HepG2 (cell line): ENCODE data around the gene UBXN1. TPM values are rescaled to one million over a fixed set of nuclear protein-coding genes. Genes with fewer than 3 reads are reported as not detected.

Experiments used
- BCL6 ChIP-seq: IDR thresholded peaks from 2 replicates; pipeline ENCODE4 v1.6.1; 2016; ENCODE audit warnings: missing genetic modification reagents, missing compliant biosample characterization
- FOSL2 ChIP-seq: sonication (generic); formaldehyde crosslinking; IDR thresholded peaks from 2 replicates; pipeline ENCODE4 v1.4.0; 2020; ENCODE audit warnings: missing genetic modification reagents
- GATAD1 ChIP-seq: IDR thresholded peaks from 2 replicates; pipeline ENCODE4 v1.6.1; 2016; ENCODE audit warnings: missing genetic modification reagents, missing compliant biosample characterization
- HNRNPK ChIP-seq: fragments of 200-400 bp; formaldehyde crosslinking; IDR thresholded peaks from 2 replicates; pipeline ENCODE4 v1.6.1; 2018; ENCODE audit warnings: low read length, low read depth, moderate library complexity, mild to moderate bottlenecking; ENCODE audit not compliant: poor library complexity, severe bottlenecking
- HOXA5 ChIP-seq: sonication (generic); formaldehyde crosslinking; IDR thresholded peaks from 2 replicates; pipeline ENCODE4 v1.4.0; 2020; ENCODE audit warnings: missing genetic modification reagents
- HOXD1 ChIP-seq: sonication (generic); formaldehyde crosslinking; IDR thresholded peaks from 2 replicates; pipeline ENCODE4 v1.5.0; 2020; ENCODE audit warnings: missing genetic modification reagents
- KAT8 ChIP-seq: IDR thresholded peaks from 2 replicates; pipeline ENCODE4 v1.6.1; 2016; ENCODE audit warnings: missing genetic modification reagents, missing compliant biosample characterization
- NCOA2 ChIP-seq: sonication (generic); formaldehyde crosslinking; IDR thresholded peaks from 2 replicates; pipeline ENCODE4 v1.8.0; 2022; ENCODE audit warnings: inconsistent platforms
- PATZ1 ChIP-seq: sonication (generic); formaldehyde crosslinking; IDR thresholded peaks from 2 replicates; pipeline ENCODE4 v1.4.0; 2020; ENCODE audit warnings: missing genetic modification reagents
- POLR2A ChIP-seq, 2 experiments: IDR thresholded peaks; 2 replicates each; pipeline ENCODE4 v1.6.1; 2011; ENCODE audit warnings: low read depth in 2 of 2, low read length in 2 of 2, mild to moderate bottlenecking in 1 of 2, moderate library complexity in 1 of 2; ENCODE audit not compliant: insufficient read depth in 1 of 2
- PRPF4 ChIP-seq: fragments of 200-400 bp; formaldehyde crosslinking; IDR thresholded peaks from 2 replicates; pipeline ENCODE4 v1.6.1; 2016; ENCODE audit warnings: low read length, low read depth; ENCODE audit not compliant: poor library complexity, severe bottlenecking
- RARA ChIP-seq: IDR thresholded peaks from 2 replicates; pipeline ENCODE4 v1.6.1; 2016; ENCODE audit warnings: missing genetic modification reagents, missing compliant biosample characterization
- RCOR2 ChIP-seq: IDR thresholded peaks from 2 replicates; pipeline ENCODE4 v1.6.1; 2016; ENCODE audit warnings: missing biosample characterization, missing genetic modification reagents
- SALL1 ChIP-seq: sonication (generic); formaldehyde crosslinking; IDR thresholded peaks from 2 replicates; pipeline ENCODE4 v1.8.0; 2022; ENCODE audit warnings: mild to moderate bottlenecking, missing genetic modification reagents
- SATB2 ChIP-seq: sonication (generic); formaldehyde crosslinking; IDR thresholded peaks from 2 replicates; pipeline ENCODE4 v1.5.0; 2020; ENCODE audit warnings: missing genetic modification reagents
- SOX6 ChIP-seq, 2 experiments: fragments of 450-650 bp in 1 of 2; sonication (generic) in 1 of 2; formaldehyde crosslinking in 1 of 2; IDR thresholded peaks; 2 replicates each; pipeline versions ENCODE4 v1.4.0 to v1.6.1; 2017 to 2020; ENCODE audit warnings: antibody characterized with exemption in 1 of 2, mild to moderate bottlenecking in 1 of 2, missing genetic modification reagents in 1 of 2
- TEAD3 ChIP-seq: optimal IDR thresholded peaks from 2 replicates; pipeline ENCODE3; 2016; ENCODE audit warnings: borderline replicate concordance
- ZFP37 ChIP-seq: sonication (generic); formaldehyde crosslinking; IDR thresholded peaks from 2 replicates; pipeline ENCODE4 v1.4.0; 2020; ENCODE audit warnings: missing genetic modification reagents, borderline replicate concordance
- ZNF318 ChIP-seq: sonication (generic); formaldehyde crosslinking; IDR thresholded peaks from 2 replicates; pipeline ENCODE4 v1.4.0; 2020; ENCODE audit warnings: mild to moderate bottlenecking, missing genetic modification reagents
- polyA plus RNA-seq, 8 experiments: library from polyadenylated mRNA; depleted of rRNA in 3 of 8; stranded (reverse) in 7 of 8; unstranded in 1 of 8; fragments of >200 nt; fragmentation: Illumina TruSeq in 4 of 8; extraction: Trizol in 4 of 8; gene quantifications; 2 replicates each; pipeline versions ENCODE4 v1.2.1 to v1.2.3, GENCODE V29; 2011 to 2016; ENCODE audit warnings: low read depth in 4 of 8, missing spikeins in 1 of 8, mixed read lengths in 1 of 8; ENCODE audit not compliant: insufficient read depth in 1 of 8
- total RNA-seq, 5 experiments: library from RNA; depleted of rRNA; stranded (reverse); fragments of >200 nt; fragmentation: Illumina TruSeq; extraction: Trizol; gene quantifications; 2 replicates each; pipeline ENCODE4 v1.2.3, GENCODE V29; 2016; ENCODE audit warnings: low read depth in 1 of 5
- TF ChIP-seq, protein P1 (sequence below): sonication (generic); formaldehyde crosslinking; IDR thresholded peaks from 2 replicates; pipeline ENCODE4 v1.4.0; 2020; ENCODE audit warnings: mild to moderate bottlenecking, missing genetic modification reagents

UBXN1 gene
- total and polyA plus RNA-seq, 2 of the 13 experiments (the other 11 are each of a cell fraction or from before 2014, with no cell fraction given) = 47.5 to 52.4 TPM

- TF ChIP-seq, protein P1, sequence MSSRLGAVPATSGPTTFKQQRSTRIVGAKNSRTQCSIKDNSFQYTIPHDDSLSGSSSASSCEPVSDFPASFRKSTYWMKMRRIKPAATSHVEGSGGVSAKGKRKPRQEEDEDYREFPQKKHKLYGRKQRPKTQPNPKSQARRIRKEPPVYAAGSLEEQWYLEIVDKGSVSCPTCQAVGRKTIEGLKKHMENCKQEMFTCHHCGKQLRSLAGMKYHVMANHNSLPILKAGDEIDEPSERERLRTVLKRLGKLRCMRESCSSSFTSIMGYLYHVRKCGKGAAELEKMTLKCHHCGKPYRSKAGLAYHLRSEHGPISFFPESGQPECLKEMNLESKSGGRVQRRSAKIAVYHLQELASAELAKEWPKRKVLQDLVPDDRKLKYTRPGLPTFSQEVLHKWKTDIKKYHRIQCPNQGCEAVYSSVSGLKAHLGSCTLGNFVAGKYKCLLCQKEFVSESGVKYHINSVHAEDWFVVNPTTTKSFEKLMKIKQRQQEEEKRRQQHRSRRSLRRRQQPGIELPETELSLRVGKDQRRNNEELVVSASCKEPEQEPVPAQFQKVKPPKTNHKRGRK (CRISPR knock-in tag) = no peak
- 0 out of 2 replicates have a peak, but pooled peaks have one; percentile 27 for TF ChIP-seq NCOA2 (CRISPR knock-in tag)
- TF ChIP-seq RCOR2 = no peak
- no peak for TF ChIP-seq SOX6 (IDR thresholded peaks at IDR 0.05)
- 0 out of 2 replicates have a peak, but pooled peaks have one; percentile 15 for TF ChIP-seq SOX6 (CRISPR knock-in tag; IDR thresholded peaks at IDR 0.05)
- TF ChIP-seq HOXA5 = 0 out of 2 replicates have a peak, but pooled peaks have one; percentile 60
- 0 out of 2 replicates have a peak, but pooled peaks have one; percentile 42 for TF ChIP-seq HOXD1 (CRISPR knock-in tag)
- no peak for TF ChIP-seq SATB2
- peak; percentile 23; the same call in 1 of the 2 replicates for TF ChIP-seq SALL1 (CRISPR knock-in tag)
- TF ChIP-seq ZNF318 = no peak
- TF ChIP-seq GATAD1 (CRISPR knock-in tag) = peak; percentile 59; the same call in 1 of the 2 replicates
- peak; percentile 57 for TF ChIP-seq PATZ1 (CRISPR knock-in tag)
- no peak for TF ChIP-seq PRPF4
- no peak; the same call in 1 of the 2 replicates for TF ChIP-seq FOSL2
- 0 out of 2 replicates have a peak, but pooled peaks have one; percentile 15 for TF ChIP-seq RARA (CRISPR knock-in tag)
- TF ChIP-seq BCL6 (CRISPR knock-in tag) = peak; percentile 85
- peak; percentile 42; the same call in 1 of the 2 replicates for TF ChIP-seq ZFP37 (CRISPR knock-in tag)
- peak; percentile 49 for TF ChIP-seq KAT8
- TF ChIP-seq TEAD3 (CRISPR knock-in tag) = peak; percentile 63
- TF ChIP-seq HNRNPK = no peak
- TF ChIP-seq POLR2A (IDR thresholded peaks at IDR 0.05; ENCODE audit: insufficient read depth in 1 of 2, low read depth in 2 of 2, low read length in 2 of 2) = 0 out of 4 replicates have a peak, but pooled peaks of 1 of the 2 experiments have one; percentile 39
Measured at GRCh38 chr11:62680825-62681240, 2.0 kb upstream of the UBXN1 start (continued).
